Measurements from ENCODE around the gene CLPSL1. TPM values are rescaled to one million over a fixed set of nuclear protein-coding genes. Genes with fewer than 3 reads are reported as not detected.

The CLPSL1 gene
- total and polyA plus RNA-seq, 12 donors = not detected

GRCh38 chr6:35787266-35788218 is 6.7 kb downstream of the CLPSL1 start:
- Histone ChIP-seq H3K36me3 (replicated peaks in 1 of 2) (no peaks in the 10 kb centered on the region), H3K9me3 (replicated peaks in 1 of 3) (no peaks in the 10 kb centered on the region), H3K27me3 (peaks cover 28% of the 10 kb centered on the region), H3K27ac (no peak overlapping the region), H3K4me3 (no peak overlapping the region), H3K4me1 (replicated peaks in 1 of 2) (no peaks in the 10 kb centered on the region)
- intact Hi-C loops (cut with DNase I) = no loop called here
- WGBS, 4 donors = 71 to 78% (median 76%) methylated on average over 13 of the region's 13 CpGs
- TF ChIP-seq POLR2A (IDR thresholded peaks at IDR 0.05) = no peak
- DNase-seq = no peak

- TF ChIP-seq CTCF (IDR thresholded peaks at IDR 0.05) (no peak), POLR2A (IDR thresholded peaks at IDR 0.05) (no peak)
These were observed 7.7 kb downstream of the CLPSL1 start for GRCh38 chr6:35788423-35788982.

GRCh38 chr6:35790683-35791082 is 9.9 kb downstream of the CLPSL1 start:
- DNase-seq = no peak
- 75 to 88% (median 77%) methylated on average over 5 of the region's 5 CpGs for WGBS, 4 donors
- no peaks in the 10 kb centered on the region for H3K9me3 ChIP-seq (replicated peaks in 1 of 3)
- no peak overlapping the region for H3K27ac ChIP-seq
- no peaks in the 10 kb centered on the region for H3K4me1 ChIP-seq (replicated peaks in 1 of 2)
- no peaks in the 10 kb centered on the region for H3K36me3 ChIP-seq (replicated peaks in 1 of 2)
- H3K4me3 ChIP-seq = no peak overlapping the region
- TF ChIP-seq CTCF (IDR thresholded peaks at IDR 0.05) (no peak), POLR2A (IDR thresholded peaks at IDR 0.05) (no peak)
- intact Hi-C loops (cut with DNase I) = no loop called here
- H3K27me3 ChIP-seq = peaks cover 31% of the 10 kb centered on the region

More at GRCh38 chr6:35788423-35788982, 7.7 kb downstream of the CLPSL1 start:
- 52 to 68% (median 64%) methylated on average over 4 of the region's 4 CpGs for WGBS, 4 donors
- H3K27ac ChIP-seq = no peak overlapping the region
- no peak overlapping the region for H3K4me3 ChIP-seq
- H3K4me1 ChIP-seq (replicated peaks in 1 of 2) = no peaks in the 10 kb centered on the region
- intact Hi-C loops (cut with DNase I) = no loop called here
- H3K27me3 ChIP-seq = peaks cover 31% of the 10 kb centered on the region
- H3K9me3 ChIP-seq (replicated peaks in 1 of 3) = no peaks in the 10 kb centered on the region
- no peaks in the 10 kb centered on the region for H3K36me3 ChIP-seq (replicated peaks in 1 of 2)
- no peak for DNase-seq

GRCh38 chr6:35794536-35795452 is 14.0 kb downstream of the CLPSL1 start:
- TF ChIP-seq POLR2A (IDR thresholded peaks at IDR 0.05) (no peak), CTCF (IDR thresholded peaks at IDR 0.05) (no peak)
- Histone ChIP-seq H3K9me3 (replicated peaks in 1 of 3) (no peaks in the 10 kb centered on the region), H3K27me3 (peaks cover 10% of the 10 kb centered on the region), H3K4me3 (no peak overlapping the region), H3K36me3 (replicated peaks in 1 of 2) (no peaks in the 10 kb centered on the region), H3K4me1 (replicated peaks in 1 of 2) (no peaks in the 10 kb centered on the region), H3K27ac (no peak overlapping the region)
- WGBS, 4 donors = 92 to 95% (median 92%) methylated on average over 17 of the region's 17 CpGs
- no peak for DNase-seq
- intact Hi-C loops (cut with DNase I) = no loop called here
